A673 (cell line): Measurements from ENCODE around the gene GARIN6. TPM values are rescaled to one million over a fixed set of nuclear protein-coding genes. Genes with fewer than 3 reads are reported as not detected.
A peak's percentile ranks its signal among the peaks of the same experiment; 100 is the strongest.
"Not testable (repeated sequence)": the region's sequence is repeated elsewhere in the genome, so short reads cannot be mapped to it uniquely, and the experiment has no call there.

ENCODE experiments used
- BruUV-seq: library from RNA; stranded (reverse); fragments of 400-500 nt; replicated peaks from 2 replicates; lab custom pipeline; 2021; lab: Mats Ljungman, UMichigan
- CTCF ChIA-PET: fragments of 300-600 bp; sonication (Branson Sonifier 250); formaldehyde crosslinking; loops from one replicate; lab custom pipeline; 2022; ENCODE audit warnings: antibody characterized with exemption; lab: Charles Lee
- POLR2A ChIA-PET: fragments of 300-600 bp; sonication (Branson Sonifier 250); formaldehyde crosslinking; loops from one replicate; lab custom pipeline; 2022; ENCODE audit warnings: antibody characterized with exemption; ENCODE audit not compliant: low non-redundant PET; lab: Charles Lee
- DNase-seq: peaks from one replicate; pipeline ENCODE4 v3.0.0-alpha.2; 2015; ENCODE audit warnings: low spot score
- H3K27ac ChIP-seq: fragments of 200-600 bp; sonication (generic); 2 replicates; pipeline ENCODE4 v1.5.1; 2016; ENCODE audit warnings: mixed run types, low read depth, mild to moderate bottlenecking, mixed read lengths, antibody characterized with exemption, low read length; ENCODE audit not compliant: poor library complexity, severe bottlenecking
- H3K27me3 ChIP-seq: fragments of 200-600 bp; sonication (generic); replicated peaks from 2 replicates; pipeline ENCODE4 v1.6.1; 2017; ENCODE audit warnings: mixed run types, low read depth, mild to moderate bottlenecking, mixed read lengths, antibody characterized with exemption, low read length; ENCODE audit not compliant: insufficient read depth, poor library complexity
- H3K36me3 ChIP-seq: fragments of 200-600 bp; sonication (generic); 2 replicates; pipeline ENCODE4 v1.6.1; 2016; ENCODE audit warnings: mixed run types, mild to moderate bottlenecking, mixed read lengths, antibody characterized with exemption, low read length; ENCODE audit not compliant: insufficient read depth, poor library complexity, severe bottlenecking
- H3K4me1 ChIP-seq: fragments of 200-600 bp; sonication (generic); 2 replicates; pipeline ENCODE4 v1.6.1; 2017; ENCODE audit warnings: mixed run types, mild to moderate bottlenecking, mixed read lengths, antibody characterized with exemption, low read length; ENCODE audit not compliant: insufficient read depth, poor library complexity, severe bottlenecking
- H3K4me3 ChIP-seq: fragments of 200-600 bp; sonication (generic); 2 replicates; pipeline ENCODE4 v1.5.1; 2016; ENCODE audit warnings: low read depth, mixed run types, mild to moderate bottlenecking, mixed read lengths, low read length; ENCODE audit not compliant: poor library complexity, severe bottlenecking
- H3K9me3 ChIP-seq: fragments of 200-600 bp; sonication (generic); 2 replicates; pipeline ENCODE4 v1.6.1; 2016; ENCODE audit warnings: mixed run types, low read depth, mild to moderate bottlenecking, mixed read lengths, antibody characterized with exemption, low read length; ENCODE audit not compliant: poor library complexity, severe bottlenecking
- CTCF ChIP-seq: fragments of 300-800, 200-600 bp; sonication (generic); conservative IDR thresholded peaks from 2 replicates; pipeline ENCODE4 v1.5.1; 2017; ENCODE audit warnings: low read depth, mild to moderate bottlenecking, antibody characterized with exemption, low read length, moderate library complexity, mixed read lengths
- EZH2 ChIP-seq: fragments of 200-600 bp; sonication (generic); IDR thresholded peaks from 2 replicates; pipeline ENCODE4 v1.6.1; 2017; ENCODE audit warnings: borderline replicate concordance, low read depth, mild to moderate bottlenecking, mixed read lengths, antibody characterized with exemption, low read length; ENCODE audit not compliant: poor library complexity, severe bottlenecking
- intact Hi-C: fragments of 100-400 bp; cut with micrococcal nuclease; formaldehyde crosslinking; loops from one replicate; pipeline ENCODE4 v1.10.0; 2022; ENCODE audit not compliant: unreplicated experiment
- total RNA-seq: library from RNA; stranded (reverse); gene quantifications from 2 replicates; pipeline ENCODE4 v1.2.3, GENCODE V29; 2021

The GARIN6 gene
- total RNA-seq, 1 experiment from 2014 or later: not detected

GRCh38 chr12:99618657-99619056, 28.9 kb upstream of the GARIN6 start:
- ChIA-PET POLR2A (no interaction called here), CTCF (no interaction called here)
- intact Hi-C loops: loop anchor here (2.0 kb wide), 1 partner anchor 232 kb away; no protein-coding TSS in a partner anchor
- Histone ChIP-seq H3K9me3 (no peaks in the 10 kb centered on the region), H3K4me3 (no peak overlapping the region), H3K27me3 (no peaks in the 10 kb centered on the region), H3K27ac (no peak overlapping the region), H3K36me3 (no peaks in the 10 kb centered on the region), H3K4me1 (no peaks in the 10 kb centered on the region)
- TF ChIP-seq EZH2 (no peak), CTCF (no peak)
- no TSS peak for BruUV-seq
- no peak for DNase-seq

DNA sequence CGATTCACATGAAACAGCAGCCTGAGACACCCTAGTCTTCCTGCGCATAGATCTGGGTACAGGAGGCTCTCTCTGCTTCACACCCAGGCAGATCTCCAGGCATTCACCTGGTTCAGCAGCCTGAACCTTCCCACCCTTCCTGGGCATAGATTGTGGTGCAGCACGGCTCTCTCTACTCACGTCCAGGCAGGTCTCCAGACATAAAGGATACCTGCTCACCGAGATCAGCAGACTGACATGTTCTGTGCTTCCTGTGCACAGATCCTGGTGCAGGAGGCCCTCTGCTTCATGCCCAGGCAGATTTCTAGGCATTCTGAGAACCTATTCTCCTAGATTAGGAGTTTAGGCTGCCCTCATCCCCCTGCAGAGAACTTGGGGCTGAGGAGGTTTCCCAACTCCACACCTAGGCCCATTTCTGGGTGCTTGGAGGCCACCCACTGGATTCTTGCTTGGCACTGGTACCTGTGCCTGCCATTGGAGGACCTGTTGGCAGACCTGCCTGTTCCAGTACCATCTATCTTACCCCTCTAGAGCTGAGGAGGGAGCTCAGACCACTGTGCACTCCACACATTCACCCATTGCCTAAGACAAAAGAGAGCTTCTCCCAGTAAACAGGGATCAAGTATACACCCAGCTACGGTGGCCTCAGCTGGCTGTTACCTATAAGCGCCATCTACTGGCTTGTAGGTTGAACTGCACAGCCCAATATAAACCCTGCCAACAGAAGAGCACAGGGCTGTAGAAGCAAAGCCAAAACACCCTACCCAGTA, 28.0 kb upstream of the GARIN6 start:
- no TSS peak for BruUV-seq
- no peaks in the 10 kb centered on the region for H3K9me3 ChIP-seq
- H3K27ac ChIP-seq: no peak overlapping the region
- H3K4me3 ChIP-seq: no peak overlapping the region
- no peaks in the 10 kb centered on the region for H3K27me3 ChIP-seq
- ChIA-PET CTCF (interaction anchor here (0.6 to 1.1 kb wide), 3 partner anchors 233 to 576 kb away, joined by 3 to 4 read pairs (median 3); no protein-coding TSS in a partner anchor), POLR2A (no interaction called here)
- peak; percentile 61 for DNase-seq
- no peaks in the 10 kb centered on the region for H3K4me1 ChIP-seq
- H3K36me3 ChIP-seq: no peaks in the 10 kb centered on the region
- no peak for TF ChIP-seq EZH2
- TF ChIP-seq CTCF: peak; percentile 87
- intact Hi-C loops: loop anchor here (1.0 to 2.0 kb wide), 2 partner anchors 233 to 576 kb away; no protein-coding TSS in a partner anchor

GRCh38 chr12:99620159-99620479, 27.4 kb upstream of the GARIN6 start:
- H3K27ac ChIP-seq: no peak overlapping the region
- TF ChIP-seq EZH2 (no peak), CTCF (no peak)
- no peaks in the 10 kb centered on the region for H3K4me1 ChIP-seq
- BruUV-seq: no TSS peak
- ChIA-PET CTCF (interaction anchor here (0.8 to 1.1 kb wide), 3 partner anchors 9 to 235 kb away, joined by 3 to 4 read pairs (median 3); no protein-coding TSS in a partner anchor), POLR2A (no interaction called here)
- H3K27me3 ChIP-seq: no peaks in the 10 kb centered on the region
- H3K9me3 ChIP-seq: no peaks in the 10 kb centered on the region
- no peak overlapping the region for H3K4me3 ChIP-seq
- H3K36me3 ChIP-seq: no peaks in the 10 kb centered on the region
- intact Hi-C loops: loop anchor here (1.0 kb wide), 1 partner anchor 577 kb away; no protein-coding TSS in a partner anchor
- no peak for DNase-seq

DNA sequence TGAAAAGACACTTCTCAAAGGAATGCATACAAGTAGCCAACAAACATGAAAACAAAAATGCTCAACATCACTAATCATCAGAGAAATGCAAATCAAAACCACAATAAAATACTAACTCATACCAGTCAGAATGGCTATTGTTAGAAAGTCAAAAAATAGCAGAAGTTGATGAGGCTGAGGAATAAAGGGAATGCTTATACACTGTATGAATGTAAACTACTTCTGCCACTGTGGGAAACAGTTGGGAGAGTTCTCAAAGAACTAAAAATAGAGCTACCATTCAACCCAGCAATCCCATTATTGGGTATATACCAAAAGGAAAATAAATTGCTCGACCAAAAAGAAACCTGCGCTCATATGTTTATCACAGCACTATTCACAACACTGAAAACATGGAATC, 23.0 kb upstream of the GARIN6 start:
- BruUV-seq, DNase-seq, CTCF ChIA-PET, POLR2A ChIA-PET, H3K27me3 ChIP-seq, H3K4me3 ChIP-seq, H3K27ac ChIP-seq, H3K9me3 ChIP-seq, H3K4me1 ChIP-seq, H3K36me3 ChIP-seq, intact Hi-C loops: not testable (repeated sequence)
